Measurements from ENCODE around the gene ETFDH. TPM values are rescaled to one million over a fixed set of nuclear protein-coding genes. Genes with fewer than 3 reads are reported as not detected.

Gene ETFDH
- total and polyA plus RNA-seq, 10 of the 15 experiments (the other 5 are each of a cell fraction or from before 2014, with no cell fraction given) = 10.9 to 30.4 (median 20.6) TPM

DNA sequence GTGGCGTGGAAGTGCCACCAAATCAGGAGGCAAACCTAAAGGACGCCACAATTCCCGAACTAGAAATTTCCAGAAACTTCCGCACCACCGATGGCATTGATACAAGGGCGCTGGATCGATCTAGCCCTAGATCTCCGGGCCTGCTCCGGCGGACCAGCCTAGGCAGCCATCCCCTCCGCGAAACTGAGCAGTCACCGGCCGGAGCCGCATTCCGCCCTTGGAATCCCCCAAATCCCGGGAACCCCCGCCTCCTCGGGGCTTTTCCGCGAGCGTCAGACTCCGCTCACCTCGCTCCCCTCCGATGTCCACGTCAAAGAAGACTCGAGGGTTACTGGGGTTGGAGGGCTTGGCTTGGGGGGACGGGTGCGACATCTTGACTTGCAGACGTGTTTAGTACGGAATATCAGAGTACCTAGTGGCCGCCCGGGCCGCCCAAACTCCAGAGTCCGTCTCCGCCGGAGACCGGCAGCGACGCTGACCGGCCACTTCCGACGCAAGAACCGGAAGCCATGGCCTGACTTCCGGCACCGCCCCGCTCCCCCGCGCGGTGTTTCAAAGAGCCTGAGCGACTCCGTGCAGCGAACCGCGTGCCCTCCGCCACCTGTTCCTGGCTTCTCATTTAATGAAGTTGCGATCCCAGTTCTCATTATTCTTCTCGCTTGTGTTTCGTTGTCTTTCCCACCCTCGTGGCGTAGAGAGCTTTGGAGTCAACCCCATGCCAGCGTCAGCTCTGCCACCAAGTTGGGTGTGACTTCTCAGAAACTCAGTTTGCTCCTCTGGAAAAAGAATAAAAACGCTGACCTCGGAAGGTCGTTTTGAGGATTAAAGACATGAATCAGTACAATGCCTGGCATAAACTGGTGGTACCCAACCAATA lies 51.1 kb downstream of the ETFDH start, which contains the start of gene PPID (continued):
- TF ChIP-seq, protein P1, sequence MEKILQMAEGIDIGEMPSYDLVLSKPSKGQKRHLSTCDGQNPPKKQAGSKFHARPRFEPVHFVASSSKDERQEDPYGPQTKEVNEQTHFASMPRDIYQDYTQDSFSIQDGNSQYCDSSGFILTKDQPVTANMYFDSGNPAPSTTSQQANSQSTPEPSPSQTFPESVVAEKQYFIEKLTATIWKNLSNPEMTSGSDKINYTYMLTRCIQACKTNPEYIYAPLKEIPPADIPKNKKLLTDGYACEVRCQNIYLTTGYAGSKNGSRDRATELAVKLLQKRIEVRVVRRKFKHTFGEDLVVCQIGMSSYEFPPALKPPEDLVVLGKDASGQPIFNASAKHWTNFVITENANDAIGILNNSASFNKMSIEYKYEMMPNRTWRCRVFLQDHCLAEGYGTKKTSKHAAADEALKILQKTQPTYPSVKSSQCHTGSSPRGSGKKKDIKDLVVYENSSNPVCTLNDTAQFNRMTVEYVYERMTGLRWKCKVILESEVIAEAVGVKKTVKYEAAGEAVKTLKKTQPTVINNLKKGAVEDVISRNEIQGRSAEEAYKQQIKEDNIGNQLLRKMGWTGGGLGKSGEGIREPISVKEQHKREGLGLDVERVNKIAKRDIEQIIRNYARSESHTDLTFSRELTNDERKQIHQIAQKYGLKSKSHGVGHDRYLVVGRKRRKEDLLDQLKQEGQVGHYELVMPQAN (conservative IDR thresholded peaks at IDR 0.05) = peak; percentile 97
- TF ChIP-seq NR2F1 (conservative IDR thresholded peaks at IDR 0.05) (peak; percentile 55; the same call in 1 of the 2 replicates), SUPT20H (IDR thresholded peaks at IDR 0.05; ENCODE audit: borderline replicate concordance, control insufficient read depth, low read depth, low read length) (no peak), ZBTB33 (IDR thresholded peaks at IDR 0.05) (no peak), YBX1 (IDR thresholded peaks at IDR 0.05) (no peak), SIN3A (IDR thresholded peaks at IDR 0.05; ENCODE audit: low read depth, low read length) (peak; percentile 98), CHD2 (IDR thresholded peaks at IDR 0.05; ENCODE audit: borderline replicate concordance, low read depth, low read length) (no peak), ZNF274 (IDR thresholded peaks at IDR 0.05; ENCODE audit: insufficient read depth, insufficient read length) (no peak), PAX5 (IDR thresholded peaks at IDR 0.05; ENCODE audit: borderline replicate concordance, low read depth, low read length) (no peak), NFYA (IDR thresholded peaks at IDR 0.05; ENCODE audit: borderline replicate concordance, low read depth, low read length) (no peak), HDAC6 (IDR thresholded peaks at IDR 0.05; ENCODE audit: unreplicated experiment) (no peak), SMAD5 (IDR thresholded peaks at IDR 0.05; ENCODE audit: low read depth) (peak; percentile 54; the same call in 1 of the 2 replicates), HDAC2 (IDR thresholded peaks at IDR 0.05) (no peak), DPF2 (IDR thresholded peaks at IDR 0.05) (peak; percentile 73), BMI1 (IDR thresholded peaks at IDR 0.05; ENCODE audit: borderline replicate concordance) (no peak), PKNOX1 (IDR thresholded peaks at IDR 0.05) (peak; percentile 64), TCF7 (IDR thresholded peaks at IDR 0.05; ENCODE audit: borderline replicate concordance) (0 out of 2 replicates have a peak, but pooled peaks have one; percentile 9)
- TF ChIP-seq, protein P2, sequence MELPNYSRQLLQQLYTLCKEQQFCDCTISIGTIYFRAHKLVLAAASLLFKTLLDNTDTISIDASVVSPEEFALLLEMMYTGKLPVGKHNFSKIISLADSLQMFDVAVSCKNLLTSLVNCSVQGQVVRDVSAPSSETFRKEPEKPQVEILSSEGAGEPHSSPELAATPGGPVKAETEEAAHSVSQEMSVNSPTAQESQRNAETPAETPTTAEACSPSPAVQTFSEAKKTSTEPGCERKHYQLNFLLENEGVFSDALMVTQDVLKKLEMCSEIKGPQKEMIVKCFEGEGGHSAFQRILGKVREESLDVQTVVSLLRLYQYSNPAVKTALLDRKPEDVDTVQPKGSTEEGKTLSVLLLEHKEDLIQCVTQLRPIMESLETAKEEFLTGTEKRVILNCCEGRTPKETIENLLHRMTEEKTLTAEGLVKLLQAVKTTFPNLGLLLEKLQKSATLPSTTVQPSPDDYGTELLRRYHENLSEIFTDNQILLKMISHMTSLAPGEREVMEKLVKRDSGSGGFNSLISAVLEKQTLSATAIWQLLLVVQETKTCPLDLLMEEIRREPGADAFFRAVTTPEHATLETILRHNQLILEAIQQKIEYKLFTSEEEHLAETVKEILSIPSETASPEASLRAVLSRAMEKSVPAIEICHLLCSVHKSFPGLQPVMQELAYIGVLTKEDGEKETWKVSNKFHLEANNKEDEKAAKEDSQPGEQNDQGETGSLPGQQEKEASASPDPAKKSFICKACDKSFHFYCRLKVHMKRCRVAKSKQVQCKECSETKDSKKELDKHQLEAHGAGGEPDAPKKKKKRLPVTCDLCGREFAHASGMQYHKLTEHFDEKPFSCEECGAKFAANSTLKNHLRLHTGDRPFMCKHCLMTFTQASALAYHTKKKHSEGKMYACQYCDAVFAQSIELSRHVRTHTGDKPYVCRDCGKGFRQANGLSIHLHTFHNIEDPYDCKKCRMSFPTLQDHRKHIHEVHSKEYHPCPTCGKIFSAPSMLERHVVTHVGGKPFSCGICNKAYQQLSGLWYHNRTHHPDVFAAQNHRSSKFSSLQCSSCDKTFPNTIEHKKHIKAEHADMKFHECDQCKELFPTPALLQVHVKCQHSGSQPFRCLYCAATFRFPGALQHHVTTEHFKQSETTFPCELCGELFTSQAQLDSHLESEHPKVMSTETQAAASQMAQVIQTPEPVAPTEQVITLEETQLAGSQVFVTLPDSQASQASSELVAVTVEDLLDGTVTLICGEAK (IDR thresholded peaks at IDR 0.05; ENCODE audit: borderline replicate concordance) = peak; percentile 96
- TF ChIP-seq, protein P3, sequence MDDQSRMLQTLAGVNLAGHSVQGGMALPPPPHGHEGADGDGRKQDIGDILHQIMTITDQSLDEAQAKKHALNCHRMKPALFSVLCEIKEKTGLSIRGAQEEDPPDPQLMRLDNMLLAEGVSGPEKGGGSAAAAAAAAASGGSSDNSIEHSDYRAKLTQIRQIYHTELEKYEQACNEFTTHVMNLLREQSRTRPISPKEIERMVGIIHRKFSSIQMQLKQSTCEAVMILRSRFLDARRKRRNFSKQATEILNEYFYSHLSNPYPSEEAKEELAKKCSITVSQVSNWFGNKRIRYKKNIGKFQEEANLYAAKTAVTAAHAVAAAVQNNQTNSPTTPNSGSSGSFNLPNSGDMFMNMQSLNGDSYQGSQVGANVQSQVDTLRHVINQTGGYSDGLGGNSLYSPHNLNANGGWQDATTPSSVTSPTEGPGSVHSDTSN (IDR thresholded peaks at IDR 0.05; ENCODE audit: insufficient replicate concordance, low read depth, low read length) = no peak

Data from GM12878 (cell line).